Skeletal muscle satellite cell (primary cell): ENCODE measurements around the gene ADK. TPM values are rescaled to one million over a fixed set of nuclear protein-coding genes. Genes with fewer than 3 reads are reported as not detected.

ENCODE experiments used
- H3K27me3 ChIP-seq: 2 replicates; pipeline ENCODE4 v1.7.0; 2013; ENCODE audit warnings: low read length; ENCODE audit not compliant: control insufficient read depth, insufficient read depth
- H3K36me3 ChIP-seq: 2 replicates; pipeline ENCODE4 v1.7.0; 2013; ENCODE audit warnings: mild to moderate bottlenecking, control low read depth, low read length; ENCODE audit not compliant: insufficient read depth
- H3K4me1 ChIP-seq: 2 replicates; pipeline ENCODE4 v1.7.0; 2013; ENCODE audit warnings: low read length; ENCODE audit not compliant: control insufficient read depth, insufficient read depth
- H3K4me2 ChIP-seq: 2 replicates; pipeline ENCODE4 v1.7.0; 2013; ENCODE audit warnings: mild to moderate bottlenecking, low read length
- H3K4me3 ChIP-seq: 2 replicates; pipeline ENCODE4 v1.7.0; 2013; ENCODE audit warnings: low read length
- H3K9ac ChIP-seq: 2 replicates; pipeline ENCODE4 v1.7.0; 2013; ENCODE audit warnings: mild to moderate bottlenecking, low read depth, low read length, moderate library complexity
- H3K9me3 ChIP-seq: replicated peaks from 2 replicates; pipeline ENCODE4 v1.7.0; 2013; ENCODE audit warnings: mild to moderate bottlenecking, control low read depth, low read length
- total RNA-seq: library from RNA; depleted of rRNA; stranded (reverse); fragments of >200 nt; gene quantifications from 2 replicates; pipeline ENCODE4 v1.2.3, GENCODE V29; 2012; rRNA removed

The ADK gene
- total RNA-seq, result 59.1 and 78.4 TPM in 2 replicates

DNA sequence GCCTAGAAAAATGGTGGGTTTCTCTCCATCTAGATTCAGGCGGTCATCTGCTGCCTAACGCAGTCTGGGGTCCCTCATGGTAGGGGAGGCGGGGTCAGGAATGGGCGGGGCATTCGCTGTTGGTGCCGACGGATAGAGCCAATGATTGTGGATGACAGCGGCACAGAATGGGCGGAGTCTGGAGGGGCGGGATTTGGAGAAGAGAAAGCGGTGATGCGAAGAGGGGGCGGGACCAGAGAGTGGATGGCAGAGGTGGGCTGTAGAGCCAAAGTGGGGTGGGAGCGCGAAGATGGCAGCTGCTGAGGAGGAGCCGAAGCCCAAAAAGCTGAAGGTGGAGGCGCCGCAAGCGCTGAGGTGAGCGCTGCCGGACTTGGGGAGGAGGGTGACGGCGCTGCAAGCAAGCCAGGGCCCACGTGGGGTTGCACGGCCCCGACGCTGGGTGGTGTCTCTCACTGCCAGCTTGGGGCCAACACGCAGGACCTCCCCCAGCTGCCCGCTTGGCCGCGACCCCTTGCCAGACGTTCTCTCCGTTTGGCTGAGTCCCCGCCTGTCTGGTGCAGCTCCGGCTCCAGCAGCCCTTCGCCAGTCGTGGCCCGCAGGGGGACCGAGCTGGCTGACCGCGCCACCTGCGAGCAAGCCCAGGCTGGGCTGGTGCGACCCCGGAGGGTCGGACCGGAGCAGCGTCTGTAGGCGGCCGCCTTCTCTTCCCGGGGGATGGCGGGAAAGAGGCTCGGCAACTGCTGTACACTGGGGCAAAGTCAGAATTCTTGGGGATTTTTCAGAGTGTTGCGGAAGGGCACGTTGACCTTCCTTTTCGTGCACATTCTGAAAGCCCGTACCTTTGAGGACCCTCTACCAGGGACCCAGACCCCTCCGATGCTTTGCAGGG is at the start of gene ADK:
TSS of gene ADK (plus strand) at position 232 of the 889 bp plus-strand sequence. CDS start at position 290, 58 bp downstream.
- Histone ChIP-seq H3K4me2 (peak within 1 kb of the TSS; percentile 89), H3K9me3 (no peaks in the 10 kb centered on the region), H3K27me3 (no peaks in the 10 kb centered on the region), H3K4me1 (peaks cover 12% of the 10 kb centered on the region), H3K4me3 (peak within 1 kb of the TSS; percentile 81), H3K9ac (peak within 1 kb of the TSS; percentile 92), H3K36me3 (no peaks in the 10 kb centered on the region)

DNA sequence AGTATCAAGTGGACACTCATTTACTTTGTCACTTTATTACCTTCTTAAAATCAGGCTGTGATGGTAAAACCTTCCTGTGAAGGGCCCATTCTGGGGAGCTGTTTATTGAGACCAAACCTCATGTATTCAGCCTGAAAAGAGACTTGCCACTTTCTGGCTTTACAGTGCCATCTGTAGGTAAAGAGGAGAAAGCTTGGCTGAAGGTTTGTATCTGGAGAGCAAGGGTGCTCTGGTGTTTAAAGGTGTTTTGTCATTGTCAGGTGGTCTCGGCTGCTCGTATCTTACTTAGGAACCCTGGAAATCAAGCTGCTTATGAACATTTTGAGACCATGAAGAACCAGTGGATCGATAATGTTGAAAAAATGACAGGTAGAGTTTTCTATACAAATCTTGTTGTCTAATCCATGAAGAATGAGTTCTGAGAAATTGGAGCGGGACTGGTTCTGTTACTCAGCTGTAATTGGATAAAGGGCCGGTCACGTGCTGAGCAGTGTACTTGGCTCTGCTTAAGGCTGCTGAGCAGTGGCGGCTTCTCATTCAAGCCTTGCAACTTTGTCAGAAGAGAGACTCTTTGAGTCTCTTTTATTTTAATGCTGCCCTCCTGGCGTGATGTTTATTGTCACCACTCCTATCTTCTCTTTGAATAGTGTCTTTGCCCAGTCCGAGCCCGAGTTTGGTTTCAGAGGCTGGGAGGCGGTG is 47.3 kb upstream of the ADK start:
- Histone ChIP-seq H3K36me3 (peaks cover 88% of the 10 kb centered on the region), H3K27me3 (no peaks in the 10 kb centered on the region), H3K4me1 (no peaks in the 10 kb centered on the region), H3K4me2 (no peak overlapping the region), H3K4me3 (no peak overlapping the region), H3K9me3 (no peaks in the 10 kb centered on the region), H3K9ac (no peak overlapping the region)

DNA sequence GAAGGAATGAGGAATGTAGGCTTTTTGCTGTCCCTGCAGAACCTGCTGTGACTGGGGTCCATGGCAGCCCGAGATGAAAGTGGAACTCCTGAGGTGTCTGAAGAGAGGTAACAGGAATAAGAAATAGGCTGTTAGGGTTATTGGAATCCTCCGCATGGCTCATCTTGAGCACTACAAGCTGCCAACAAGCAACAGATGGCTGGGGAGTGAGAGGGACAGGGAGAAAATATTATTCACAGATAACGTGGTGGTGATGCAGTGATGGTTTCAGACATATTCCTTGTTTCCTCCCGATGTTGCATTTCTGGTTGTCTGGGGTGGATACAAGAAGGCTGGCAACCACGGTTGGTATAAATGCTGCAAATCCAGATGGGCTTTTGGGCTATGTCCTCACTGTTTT is 46.5 kb upstream of the ADK start:
- H3K36me3 ChIP-seq, result peaks cover 88% of the 10 kb centered on the region
- no peaks in the 10 kb centered on the region for H3K27me3 ChIP-seq
- no peak overlapping the region for H3K4me2 ChIP-seq
- no peak overlapping the region for H3K9ac ChIP-seq
- no peak overlapping the region for H3K4me3 ChIP-seq
- H3K9me3 ChIP-seq, result no peaks in the 10 kb centered on the region
- H3K4me1 ChIP-seq, result no peaks in the 10 kb centered on the region

DNA sequence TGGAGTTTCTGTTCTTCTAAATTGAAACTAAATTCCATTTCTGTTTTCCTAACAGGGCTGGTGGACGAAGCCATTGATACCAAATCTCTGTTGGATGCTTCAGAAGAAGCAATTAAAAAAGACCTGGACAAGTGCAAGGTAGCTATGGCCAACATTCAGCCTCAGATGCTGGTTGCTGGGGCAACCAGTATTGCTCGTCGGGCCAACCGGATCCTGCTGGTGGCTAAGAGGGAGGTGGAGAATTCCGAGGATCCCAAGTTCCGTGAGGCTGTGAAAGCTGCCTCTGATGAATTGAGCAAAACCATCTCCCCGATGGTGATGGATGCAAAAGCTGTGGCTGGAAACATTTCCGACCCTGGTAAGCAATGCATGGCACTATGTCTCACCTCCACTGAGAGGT is 46.0 kb upstream of the ADK start:
- Histone ChIP-seq H3K9ac (no peak overlapping the region), H3K9me3 (no peaks in the 10 kb centered on the region), H3K4me1 (no peaks in the 10 kb centered on the region), H3K36me3 (peaks cover 88% of the 10 kb centered on the region), H3K27me3 (no peaks in the 10 kb centered on the region), H3K4me3 (no peak overlapping the region), H3K4me2 (no peak overlapping the region)

DNA sequence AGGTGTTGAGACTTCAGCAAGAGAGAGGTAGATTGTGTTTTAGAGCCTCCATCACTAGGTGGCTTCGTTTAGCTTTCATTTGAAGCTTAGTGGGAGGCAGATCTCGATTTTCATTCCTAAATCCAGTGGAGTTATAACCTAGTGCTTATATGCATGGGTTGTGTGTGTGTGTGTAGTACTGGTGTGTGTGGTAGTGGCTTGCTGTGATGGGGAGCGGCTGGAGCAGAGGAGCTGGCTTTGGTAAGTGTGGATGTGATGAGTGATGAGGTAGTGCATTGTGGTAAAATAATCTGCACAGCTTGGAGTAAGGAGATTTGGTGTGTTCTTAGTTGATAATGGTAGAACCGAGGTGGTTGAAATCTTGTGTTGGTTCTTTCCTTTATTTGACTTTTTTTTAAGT is 43.6 kb upstream of the ADK start:
- no peaks in the 10 kb centered on the region for H3K9me3 ChIP-seq
- no peak overlapping the region for H3K4me2 ChIP-seq
- H3K27me3 ChIP-seq, result no peaks in the 10 kb centered on the region
- no peak overlapping the region for H3K9ac ChIP-seq
- H3K4me3 ChIP-seq, result no peak overlapping the region
- peaks cover 93% of the 10 kb centered on the region for H3K36me3 ChIP-seq
- H3K4me1 ChIP-seq, result no peaks in the 10 kb centered on the region

DNA sequence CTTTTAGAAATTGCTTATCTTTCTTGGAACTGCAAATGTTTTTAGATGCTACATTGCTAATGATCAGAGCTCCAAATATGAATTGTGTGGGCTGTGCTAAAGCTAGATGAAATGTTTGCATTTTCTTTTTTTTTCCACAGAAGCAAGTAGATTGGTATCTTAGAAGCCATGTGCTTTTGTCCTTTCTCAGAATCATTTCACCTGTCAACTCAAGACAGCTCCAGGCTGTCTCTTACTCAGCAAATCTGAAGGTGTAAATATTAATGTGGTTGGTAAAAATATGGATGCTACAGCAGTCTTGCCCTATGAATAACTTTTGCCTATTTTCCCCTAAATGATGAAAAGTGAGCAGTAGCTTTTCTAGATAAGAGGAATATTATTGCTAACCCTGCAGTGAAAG is 41.6 kb upstream of the ADK start:
- Histone ChIP-seq H3K9ac (no peak overlapping the region), H3K4me2 (no peak overlapping the region), H3K9me3 (no peaks in the 10 kb centered on the region), H3K4me3 (no peak overlapping the region), H3K27me3 (no peaks in the 10 kb centered on the region), H3K36me3 (peaks cover 95% of the 10 kb centered on the region), H3K4me1 (no peaks in the 10 kb centered on the region)

DNA sequence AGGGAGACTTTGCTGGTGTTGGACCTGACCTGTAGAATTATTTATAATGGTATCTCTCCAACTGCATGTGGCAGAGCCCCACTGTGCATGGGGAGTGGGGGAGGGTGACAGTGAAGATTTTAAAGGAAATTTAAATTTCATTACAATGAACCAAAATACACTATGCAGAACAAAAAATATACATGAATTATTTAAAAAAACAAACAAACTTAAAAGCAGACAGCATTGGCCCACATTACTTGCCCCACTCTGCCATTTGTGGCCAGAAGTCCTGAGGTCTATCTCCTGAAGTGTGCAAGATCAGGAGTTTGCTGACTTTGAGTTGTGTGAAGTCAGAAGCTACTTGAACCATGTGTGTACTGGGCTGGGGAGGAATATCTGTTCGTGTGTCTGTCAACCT is 40.9 kb upstream of the ADK start:
- H3K36me3 ChIP-seq, result peaks cover 95% of the 10 kb centered on the region
- no peak overlapping the region for H3K4me3 ChIP-seq
- no peaks in the 10 kb centered on the region for H3K27me3 ChIP-seq
- no peaks in the 10 kb centered on the region for H3K4me1 ChIP-seq
- H3K4me2 ChIP-seq, result no peak overlapping the region
- H3K9me3 ChIP-seq, result no peaks in the 10 kb centered on the region
- H3K9ac ChIP-seq, result no peak overlapping the region

DNA sequence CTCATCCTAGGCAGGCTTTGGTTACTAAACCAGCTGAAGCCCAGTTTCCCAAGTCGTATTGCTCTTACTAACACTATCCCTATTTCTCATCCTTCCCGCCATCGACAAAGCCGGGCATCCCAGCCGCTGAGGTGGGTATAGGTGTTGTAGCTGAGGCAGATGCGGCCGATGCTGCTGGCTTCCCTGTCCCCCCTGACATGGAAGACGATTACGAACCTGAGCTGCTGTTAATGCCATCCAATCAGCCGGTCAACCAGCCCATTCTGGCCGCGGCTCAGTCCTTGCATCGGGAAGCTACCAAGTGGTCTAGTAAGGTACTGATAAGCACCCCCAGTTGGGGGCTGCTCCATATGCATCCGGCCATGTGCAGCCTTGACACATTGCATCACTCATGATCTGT is 39.2 kb upstream of the ADK start:
- no peak overlapping the region for H3K9ac ChIP-seq
- no peak overlapping the region for H3K4me3 ChIP-seq
- no peaks in the 10 kb centered on the region for H3K4me1 ChIP-seq
- no peaks in the 10 kb centered on the region for H3K27me3 ChIP-seq
- H3K36me3 ChIP-seq, result peaks cover 96% of the 10 kb centered on the region
- H3K9me3 ChIP-seq, result no peaks in the 10 kb centered on the region
- H3K4me2 ChIP-seq, result no peak overlapping the region

DNA sequence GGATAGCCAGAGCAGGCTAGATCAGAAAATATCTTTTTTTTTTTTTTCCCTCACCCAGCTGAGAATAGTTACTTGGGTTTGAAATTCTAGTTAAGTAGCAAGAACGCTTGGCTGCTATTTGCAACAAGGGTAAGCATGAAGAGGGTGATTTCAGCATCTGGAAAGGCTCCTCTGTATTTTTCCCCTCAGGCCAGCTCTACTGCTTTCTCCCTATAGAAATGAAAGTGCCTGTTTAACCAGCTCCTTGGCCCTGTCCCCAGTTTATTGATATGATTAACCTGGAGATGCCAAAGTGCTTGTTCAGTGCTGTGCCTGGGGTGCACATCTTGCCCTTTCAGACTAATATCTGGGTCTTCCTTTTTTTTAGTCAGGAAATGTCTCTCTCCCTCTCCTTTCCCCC is 37.5 kb upstream of the ADK start:
- no peak overlapping the region for H3K4me3 ChIP-seq
- no peak overlapping the region for H3K4me2 ChIP-seq
- no peaks in the 10 kb centered on the region for H3K27me3 ChIP-seq
- H3K9me3 ChIP-seq, result no peaks in the 10 kb centered on the region
- H3K9ac ChIP-seq, result no peak overlapping the region
- H3K36me3 ChIP-seq, result peaks cover 98% of the 10 kb centered on the region
- peaks cover 2% of the 10 kb centered on the region for H3K4me1 ChIP-seq

DNA sequence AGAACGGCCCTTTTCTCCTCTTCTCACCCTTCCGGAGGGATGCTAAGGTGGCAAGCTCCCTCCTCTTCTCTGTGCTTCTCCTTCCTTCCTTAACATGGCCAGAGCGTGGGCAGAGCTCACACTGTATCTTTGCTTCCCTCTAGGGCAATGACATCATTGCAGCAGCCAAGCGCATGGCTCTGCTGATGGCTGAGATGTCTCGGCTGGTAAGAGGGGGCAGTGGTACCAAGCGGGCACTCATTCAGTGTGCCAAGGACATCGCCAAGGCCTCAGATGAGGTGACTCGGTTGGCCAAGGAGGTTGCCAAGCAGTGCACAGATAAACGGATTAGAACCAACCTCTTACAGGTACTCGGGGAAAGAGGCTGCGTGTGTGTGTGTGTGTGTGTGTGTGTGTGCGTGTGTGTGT is 37.0 kb upstream of the ADK start:
- Histone ChIP-seq H3K9me3 (no peaks in the 10 kb centered on the region), H3K9ac (no peak overlapping the region), H3K4me3 (no peak overlapping the region), H3K4me2 (no peak overlapping the region), H3K4me1 (peaks cover 7% of the 10 kb centered on the region), H3K27me3 (no peaks in the 10 kb centered on the region), H3K36me3 (peaks cover 98% of the 10 kb centered on the region)

DNA sequence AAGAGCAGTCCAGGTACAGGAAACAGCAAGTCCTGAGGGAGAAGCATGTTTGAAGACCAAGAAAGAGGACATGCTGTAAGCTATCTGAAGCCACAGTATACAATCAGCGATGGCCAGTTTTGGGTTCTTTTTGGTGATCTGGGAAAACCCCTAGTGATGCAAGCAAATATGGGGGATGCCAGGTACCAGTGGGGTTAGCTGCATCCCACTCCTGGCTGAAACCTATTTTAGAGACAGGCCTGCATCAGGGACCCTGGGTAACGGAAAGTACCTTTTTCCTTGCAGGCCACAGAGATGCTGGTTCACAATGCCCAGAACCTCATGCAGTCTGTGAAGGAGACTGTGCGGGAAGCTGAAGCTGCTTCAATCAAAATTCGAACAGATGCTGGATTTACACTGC is 33.3 kb upstream of the ADK start:
- Histone ChIP-seq H3K36me3 (peaks cover 96% of the 10 kb centered on the region), H3K4me1 (peaks cover 13% of the 10 kb centered on the region), H3K9me3 (no peaks in the 10 kb centered on the region), H3K4me2 (no peak overlapping the region), H3K9ac (no peak overlapping the region), H3K4me3 (no peak overlapping the region), H3K27me3 (no peaks in the 10 kb centered on the region)
